GM20431 (cell line): ENCODE measurements around the gene PLEKHM2.

ENCODE experiments used
- in situ Hi-C: fragments of 300-500 bp; cut with MseI, MboI; formaldehyde crosslinking; loops from one replicate; pipeline ENCODE4 v1.15.0; 2020; ENCODE audit warnings: low sequenced_read_pairs; ENCODE audit not compliant: unreplicated experiment

The PLEKHM2 gene

DNA sequence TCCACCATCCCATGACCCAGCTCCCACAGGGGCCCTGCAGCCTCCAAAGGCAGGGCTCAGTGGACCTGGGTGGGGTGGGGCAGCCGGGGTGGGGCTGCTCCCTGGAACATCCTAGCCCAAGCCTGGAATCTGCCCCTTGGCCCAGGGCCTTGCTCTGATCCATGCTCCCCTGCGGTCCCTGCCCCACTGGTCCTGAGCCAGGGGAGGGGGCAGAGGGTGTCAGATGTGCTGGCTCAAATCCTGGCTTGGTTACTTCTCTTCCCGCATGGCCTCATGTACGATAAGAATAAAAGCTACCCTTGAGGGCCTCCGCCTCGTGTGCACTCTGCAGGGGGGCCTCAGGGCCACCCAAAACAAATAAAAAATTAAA, 52.8 kb downstream of the PLEKHM2 start:
- in situ Hi-C loops = no loop called here

DNA sequence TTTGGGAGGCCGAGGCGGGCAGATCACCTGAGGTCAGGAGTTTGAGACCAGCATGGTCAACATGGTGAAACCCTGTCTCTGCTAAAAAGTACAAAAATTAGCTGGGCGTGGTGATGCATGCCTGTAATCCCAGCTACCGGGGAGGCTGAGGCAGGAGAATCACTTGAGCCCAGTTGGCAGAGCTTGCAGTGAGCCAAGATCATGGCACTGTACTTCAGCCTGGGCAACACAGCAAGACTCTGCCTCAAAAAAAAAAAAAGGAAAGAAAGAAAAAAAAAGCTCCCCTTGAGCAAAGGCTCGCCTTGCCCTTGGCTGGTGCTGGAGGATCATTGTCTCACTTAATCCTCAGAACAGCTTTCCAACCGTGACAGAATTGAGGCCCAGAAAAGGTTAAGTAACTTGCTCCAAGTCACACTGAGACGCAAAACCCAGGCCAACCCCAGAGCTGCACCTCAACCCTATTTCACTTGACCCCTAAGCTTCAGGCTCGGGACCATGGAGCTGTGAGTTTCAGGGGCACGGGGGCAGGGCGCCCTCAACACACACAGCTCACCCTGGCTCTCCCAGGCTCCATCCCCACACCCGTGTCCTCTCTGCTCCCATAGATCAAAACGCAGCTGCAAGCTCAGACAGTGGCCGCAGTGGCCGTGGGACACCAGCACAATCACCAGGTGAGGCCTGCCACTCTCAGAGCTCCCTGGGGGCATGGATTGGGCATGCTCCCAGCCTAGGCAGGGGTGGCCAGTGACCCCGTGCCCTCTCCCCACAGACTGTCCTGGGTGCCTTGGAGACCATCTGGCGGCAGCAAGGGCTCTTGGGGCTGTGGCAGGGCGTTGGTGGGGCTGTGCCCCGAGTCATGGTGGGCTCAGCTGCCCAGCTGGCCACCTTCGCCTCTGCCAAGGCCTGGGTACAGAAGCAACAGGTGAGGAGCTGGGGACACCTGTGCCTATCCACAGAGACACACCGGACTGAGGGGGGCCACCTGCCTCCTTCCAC, 53.5 kb downstream of the PLEKHM2 start:
- in situ Hi-C loops = no loop called here

DNA sequence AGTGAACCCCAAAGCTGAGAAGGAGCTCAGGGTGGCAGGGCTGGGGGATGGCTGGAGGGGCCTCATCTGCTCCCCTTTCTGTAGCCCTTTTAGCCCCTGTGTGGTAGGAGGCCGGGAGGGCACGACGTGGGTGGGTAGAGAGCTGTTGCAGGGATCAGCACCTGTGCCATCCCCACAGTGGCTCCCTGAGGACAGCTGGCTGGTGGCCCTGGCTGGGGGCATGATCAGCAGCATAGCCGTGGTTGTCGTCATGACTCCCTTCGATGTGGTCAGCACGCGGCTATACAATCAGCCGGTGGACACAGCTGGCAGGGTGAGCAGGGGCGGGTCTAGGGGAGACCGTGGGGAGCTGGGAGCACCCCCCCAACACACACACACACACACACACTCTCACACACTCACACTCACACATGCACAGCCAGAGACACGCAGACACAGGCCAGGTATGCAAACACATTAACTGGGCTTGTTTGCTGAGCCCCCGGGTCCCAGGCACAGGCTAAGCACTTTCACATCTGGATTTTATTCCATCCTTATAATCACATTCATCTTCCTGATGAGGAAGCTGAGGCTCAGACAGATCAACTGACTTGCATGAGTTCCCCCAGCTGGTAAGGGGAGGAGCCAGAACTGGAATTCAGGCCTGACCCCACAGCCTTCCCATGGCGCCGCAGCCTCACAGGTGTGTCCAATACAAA, 54.4 kb downstream of the PLEKHM2 start:
- in situ Hi-C loops = no loop called here

DNA sequence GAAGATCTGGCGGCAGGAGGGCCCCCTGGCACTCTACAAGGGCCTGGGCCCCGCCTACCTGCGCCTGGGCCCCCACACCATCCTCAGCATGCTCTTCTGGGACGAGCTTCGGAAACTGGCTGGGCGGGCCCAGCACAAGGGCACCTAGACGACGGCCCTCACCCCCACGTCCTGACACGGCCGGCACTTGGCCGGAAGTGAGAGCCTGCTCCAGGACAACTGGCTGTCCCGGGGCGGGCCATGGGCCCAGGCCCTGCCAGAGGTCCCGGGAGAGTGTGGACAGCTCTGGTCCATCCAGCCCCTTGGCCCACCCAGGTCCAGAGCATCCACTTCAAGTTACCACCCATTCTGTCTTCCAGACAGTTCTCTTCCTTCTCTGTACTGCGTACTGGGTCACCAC, 55.1 kb downstream of the PLEKHM2 start:
- in situ Hi-C loops = no loop called here

DNA sequence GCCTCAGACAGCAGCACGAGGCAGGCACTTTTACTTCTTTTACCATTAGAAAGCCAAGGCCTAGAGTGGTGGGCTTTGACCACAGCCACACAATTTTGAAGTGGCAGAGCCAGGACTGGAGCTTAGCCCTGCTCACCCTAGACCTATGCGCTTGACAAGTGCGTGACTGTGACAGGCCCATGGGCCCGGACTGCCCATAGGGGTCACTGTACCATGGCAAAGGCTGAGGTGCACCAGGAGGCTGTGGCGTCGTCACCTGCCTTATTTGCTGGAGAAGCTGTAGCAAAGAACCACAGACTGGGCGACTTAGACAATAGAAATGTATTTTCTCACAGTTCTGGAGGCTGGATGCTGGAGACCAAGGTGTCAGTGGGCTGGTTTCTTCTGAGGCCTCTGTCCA, 55.6 kb downstream of the PLEKHM2 start:
- in situ Hi-C loops = no loop called here

DNA sequence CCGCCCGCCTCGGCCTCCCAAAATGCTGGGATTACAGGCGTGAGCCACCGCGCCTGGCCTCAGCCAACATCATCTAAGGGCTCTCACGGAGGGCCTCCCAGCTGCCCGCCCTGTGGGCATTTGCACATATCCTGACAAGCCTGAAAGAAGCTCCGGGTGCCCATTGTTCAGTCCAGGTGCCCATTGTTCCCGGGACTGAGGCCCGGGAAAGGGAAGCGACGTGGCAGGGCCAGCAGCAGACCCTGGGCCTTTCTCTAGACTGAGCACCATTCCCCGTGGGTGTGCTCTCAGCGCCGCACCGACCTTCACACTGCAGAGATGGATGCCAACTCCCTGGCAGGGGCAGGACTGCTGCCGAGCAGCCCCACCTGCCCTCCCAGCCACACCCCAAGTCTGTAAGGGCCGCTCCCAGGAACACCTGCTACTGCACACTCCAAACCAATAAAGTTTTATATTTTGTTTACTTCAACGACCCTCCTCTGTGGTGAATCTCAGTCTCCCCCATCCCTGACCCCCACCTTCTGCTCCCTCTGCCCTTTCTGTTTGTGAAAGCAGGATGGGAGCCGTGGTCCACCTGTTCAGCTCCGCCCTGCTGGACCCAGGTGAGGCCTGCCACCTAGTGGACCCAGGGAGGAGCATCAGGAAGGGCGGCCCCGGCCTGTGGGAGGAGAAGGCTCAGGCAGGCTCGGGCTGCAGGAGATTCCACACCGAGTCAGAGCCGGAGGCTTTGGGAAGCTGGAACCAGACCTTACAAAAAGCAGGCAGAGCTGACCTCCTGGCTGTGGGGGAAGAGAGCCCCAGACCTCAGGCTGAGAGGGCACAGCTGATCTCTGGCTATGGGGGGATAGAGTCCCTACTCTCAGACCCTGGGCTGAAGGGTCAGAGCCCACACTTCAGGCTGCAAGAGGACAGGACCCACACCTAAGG, 57.1 kb downstream of the PLEKHM2 start:
- in situ Hi-C loops = no loop called here

DNA sequence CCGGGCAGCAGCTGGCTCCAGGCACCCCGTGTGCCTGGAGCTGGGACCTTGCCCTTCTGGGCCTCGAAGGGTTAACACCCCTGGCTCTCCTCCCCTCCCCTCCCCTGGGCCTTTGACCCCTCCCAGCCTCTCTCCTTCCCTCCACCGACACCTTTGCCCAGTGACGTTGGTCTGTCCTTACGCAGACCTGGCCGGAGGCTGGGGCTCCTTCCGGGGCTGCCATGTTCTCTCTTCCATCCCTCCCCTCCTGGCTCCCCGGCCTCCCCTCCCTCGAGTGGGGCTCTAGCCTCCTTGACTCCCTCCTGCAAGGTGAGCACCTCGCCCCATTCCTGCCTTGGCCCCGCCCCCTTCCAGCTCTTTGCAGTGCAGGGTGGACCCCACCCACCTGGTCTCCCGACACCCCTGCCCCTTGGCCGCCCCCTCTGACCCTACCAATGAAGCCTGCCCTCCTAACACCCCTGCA, 58.2 kb downstream of the PLEKHM2 start, which contains the start of gene TMEM82:
Gene TMEM82, plus strand, starts transcription at position 161 of the 463 bp plus-strand sequence. Its CDS starts 61 bp downstream, at position 222.
- in situ Hi-C loops = no loop called here

DNA sequence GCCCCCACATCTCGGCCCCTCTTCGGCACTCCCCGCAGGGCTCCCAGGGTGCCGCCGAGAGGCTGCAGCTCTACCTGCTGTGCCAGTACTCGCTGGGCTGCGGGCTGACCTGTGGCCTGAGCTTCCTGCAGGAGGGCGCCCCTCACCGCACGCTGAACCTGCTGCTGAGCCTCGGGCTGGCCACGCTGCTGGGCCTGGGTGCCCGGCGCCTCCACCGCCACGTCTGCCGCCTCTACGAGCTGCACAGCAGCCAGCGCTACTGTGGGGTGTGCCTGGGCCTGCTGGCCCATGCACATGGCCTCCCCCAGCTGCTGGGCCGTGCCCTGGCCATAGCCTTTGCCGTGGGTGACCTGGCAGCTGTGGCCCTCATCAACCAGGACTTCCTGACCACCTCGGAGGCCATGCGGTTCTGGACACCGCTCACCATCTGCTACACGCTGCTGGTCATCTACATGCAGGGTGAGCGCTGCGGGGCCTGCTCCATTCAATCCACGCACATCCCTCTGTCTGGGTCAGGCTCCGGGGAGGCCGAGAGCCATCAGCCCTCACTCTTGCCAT, 60.1 kb downstream of the PLEKHM2 start:
- in situ Hi-C loops = no loop called here

DNA sequence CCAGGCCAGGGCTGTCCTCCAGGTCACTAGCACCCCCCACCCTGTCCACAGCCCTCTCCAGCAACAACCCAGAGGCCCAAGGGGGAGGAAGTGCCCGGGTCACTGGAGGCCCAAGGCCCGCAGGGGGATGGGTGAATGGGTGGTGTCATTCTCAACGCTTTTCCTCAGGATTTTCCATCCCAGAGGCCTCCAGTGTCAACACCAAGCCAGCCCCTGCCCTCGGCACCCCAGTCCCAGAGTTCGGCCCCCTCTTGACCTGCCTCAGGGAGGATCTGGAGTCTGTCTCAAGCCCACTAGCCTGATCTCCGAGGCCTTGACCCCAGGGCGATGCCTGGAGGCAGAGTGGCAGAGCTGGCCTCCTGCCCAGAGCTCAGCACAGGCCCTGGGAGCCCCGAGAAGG, 63.3 kb downstream of the PLEKHM2 start:
- in situ Hi-C loops = no loop called here

DNA sequence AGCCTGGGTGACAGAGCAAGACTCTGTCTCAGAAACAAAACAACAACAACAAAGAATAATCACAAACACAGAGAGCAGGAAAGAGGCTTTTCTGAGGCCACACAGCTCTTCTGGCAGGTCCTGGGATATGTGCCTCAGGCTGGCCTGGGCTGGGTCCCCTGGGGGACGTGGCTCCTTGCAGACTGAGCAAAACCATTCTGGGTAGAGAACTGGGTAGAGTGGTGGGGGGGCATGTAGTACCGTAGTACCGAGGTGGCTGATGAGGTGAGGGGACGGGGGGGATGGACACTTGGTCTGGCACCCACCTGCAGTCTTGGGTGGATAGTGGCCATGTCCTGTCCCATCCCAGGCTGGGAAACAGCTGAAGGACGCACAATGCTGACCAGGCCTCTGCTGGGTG, 64.1 kb downstream of the PLEKHM2 start:
- in situ Hi-C loops = no loop called here

DNA sequence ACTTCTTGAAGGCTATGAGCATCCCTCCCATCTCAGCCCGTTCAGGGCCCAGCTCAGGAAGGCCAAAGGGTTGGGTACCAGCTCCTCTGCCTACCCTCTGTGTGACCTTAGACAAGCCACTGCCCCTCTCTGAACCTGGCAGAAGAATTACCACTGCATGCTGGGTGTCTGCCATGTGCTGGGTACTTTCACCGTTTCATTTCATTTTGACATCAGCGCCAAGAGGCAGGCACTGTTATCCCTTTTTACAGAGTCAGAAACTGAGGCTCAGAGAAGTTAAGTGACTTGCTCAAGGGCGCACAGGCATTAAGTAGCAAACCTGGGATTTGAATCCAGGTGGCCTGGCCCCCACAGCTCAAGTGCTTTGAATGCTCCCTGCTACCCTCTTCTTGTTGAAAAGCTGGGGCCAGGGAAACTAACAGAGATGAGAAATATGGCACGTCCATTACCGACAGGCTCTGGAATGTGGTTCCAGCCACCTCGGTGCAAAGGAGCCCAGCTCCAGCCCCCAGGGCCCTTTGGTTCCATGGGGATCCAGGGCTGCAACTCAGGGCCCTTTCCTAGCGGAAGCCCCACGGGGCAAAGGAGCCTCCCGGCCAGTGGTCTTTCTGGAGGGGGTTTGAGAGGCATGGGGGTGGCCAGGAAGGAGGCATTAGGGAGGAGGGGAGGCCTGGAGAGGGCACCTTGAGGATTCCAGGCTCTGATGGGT, 64.7 kb downstream of the PLEKHM2 start:
- in situ Hi-C loops = no loop called here

DNA sequence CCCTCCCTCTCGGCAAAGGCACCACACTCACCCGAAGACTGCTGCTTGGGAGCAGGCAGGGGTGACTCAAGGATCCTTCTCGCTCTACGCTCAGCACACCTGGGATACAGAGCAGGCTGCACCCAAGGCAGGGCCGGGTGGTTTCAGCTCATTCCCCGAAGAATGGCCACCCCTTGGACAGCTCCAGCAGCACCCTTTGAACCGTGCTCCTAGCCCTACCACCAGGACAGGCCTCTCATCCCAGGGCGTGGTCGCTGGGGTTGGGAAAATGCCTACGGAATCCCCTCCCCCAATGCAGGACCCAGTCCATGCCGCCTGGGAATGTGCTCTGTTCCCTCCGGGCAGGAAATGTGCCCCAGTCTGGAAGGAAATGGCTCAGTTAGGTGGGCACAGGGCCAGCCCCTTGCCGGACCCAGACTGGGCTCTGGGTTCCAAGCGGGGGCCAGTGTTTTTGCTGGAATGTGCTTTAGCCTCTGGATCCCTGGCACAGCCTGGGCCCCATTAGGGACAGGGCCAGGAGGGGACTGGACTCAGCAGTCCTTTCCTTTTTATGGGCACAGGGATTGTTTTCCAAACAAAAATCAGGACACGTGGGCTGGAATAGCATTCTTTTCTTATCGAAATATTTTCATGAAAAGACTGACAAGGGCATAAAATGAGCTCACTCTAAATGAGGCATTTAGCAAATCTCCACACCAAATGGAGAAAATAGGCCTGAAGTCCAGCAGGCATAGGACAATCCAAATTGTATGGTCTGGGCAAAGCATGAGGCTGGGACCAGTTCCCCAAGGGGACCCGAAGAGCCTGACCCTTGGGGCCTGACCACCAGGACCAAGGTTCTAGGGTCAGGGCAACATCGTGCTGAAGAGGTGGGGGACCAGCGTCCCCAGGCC, 65.5 kb downstream of the PLEKHM2 start:
- in situ Hi-C loops = no loop called here

DNA sequence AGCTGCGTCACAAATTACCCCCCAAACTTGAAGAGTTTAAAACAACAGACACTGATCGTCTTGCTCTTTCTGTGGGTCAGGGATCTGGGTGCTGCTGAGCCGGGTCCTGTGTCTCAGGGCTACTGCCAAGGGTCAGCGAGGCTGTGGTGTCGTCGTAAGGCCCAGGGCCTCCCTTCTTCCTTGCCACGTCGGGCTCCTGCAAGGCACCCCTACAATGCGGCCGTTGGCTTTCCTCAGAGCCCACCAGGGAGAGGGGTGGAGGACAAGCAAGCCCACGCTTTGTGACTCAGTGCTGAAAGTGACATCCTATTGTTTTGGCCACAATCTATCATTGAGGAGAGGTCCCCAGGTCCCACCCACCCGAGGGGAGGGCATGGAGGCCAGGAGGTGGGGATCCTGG, 66.8 kb downstream of the PLEKHM2 start:
- in situ Hi-C loops = no loop called here

DNA sequence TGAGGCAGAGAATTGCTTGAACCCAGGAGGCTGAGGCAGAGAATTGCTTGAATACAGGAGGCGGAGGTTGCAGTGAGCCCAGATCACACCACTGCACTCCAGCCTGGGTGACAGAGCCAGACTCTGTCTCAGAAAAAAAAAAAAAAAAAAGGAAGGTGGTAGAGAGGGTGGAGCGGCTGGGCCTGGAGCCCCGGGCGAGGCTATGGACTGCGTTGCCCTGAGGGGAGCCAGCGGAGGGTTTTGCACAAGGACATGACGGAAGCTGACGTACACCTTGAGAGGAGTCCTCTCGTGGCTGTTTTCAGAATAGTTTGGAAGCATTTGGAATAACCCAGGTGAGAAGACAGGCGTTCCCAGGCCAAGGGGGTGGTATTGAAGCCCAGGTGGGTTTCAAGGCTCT, 67.6 kb downstream of the PLEKHM2 start:
- in situ Hi-C loops = no loop called here

DNA sequence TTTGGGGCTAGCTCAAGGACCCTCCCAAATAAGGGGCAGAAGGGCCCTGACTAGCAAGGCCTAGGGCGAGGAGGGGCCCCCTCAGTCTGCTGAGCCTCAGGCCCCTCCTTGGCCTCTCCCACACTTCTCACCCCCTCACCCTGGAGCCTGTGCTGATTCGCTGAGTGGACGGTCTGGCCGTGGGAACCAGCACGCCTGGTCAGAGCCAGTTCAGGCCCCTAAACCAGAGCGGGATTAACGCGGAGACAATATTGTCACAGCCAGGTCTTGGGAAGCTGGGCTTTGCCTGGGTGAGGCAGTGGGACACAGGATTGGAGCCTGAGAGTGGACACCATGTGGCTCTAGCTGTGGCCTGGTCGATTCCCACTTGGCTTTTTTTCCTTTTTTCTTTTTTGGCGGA, 69.7 kb downstream of the PLEKHM2 start:
- in situ Hi-C loops = no loop called here

DNA sequence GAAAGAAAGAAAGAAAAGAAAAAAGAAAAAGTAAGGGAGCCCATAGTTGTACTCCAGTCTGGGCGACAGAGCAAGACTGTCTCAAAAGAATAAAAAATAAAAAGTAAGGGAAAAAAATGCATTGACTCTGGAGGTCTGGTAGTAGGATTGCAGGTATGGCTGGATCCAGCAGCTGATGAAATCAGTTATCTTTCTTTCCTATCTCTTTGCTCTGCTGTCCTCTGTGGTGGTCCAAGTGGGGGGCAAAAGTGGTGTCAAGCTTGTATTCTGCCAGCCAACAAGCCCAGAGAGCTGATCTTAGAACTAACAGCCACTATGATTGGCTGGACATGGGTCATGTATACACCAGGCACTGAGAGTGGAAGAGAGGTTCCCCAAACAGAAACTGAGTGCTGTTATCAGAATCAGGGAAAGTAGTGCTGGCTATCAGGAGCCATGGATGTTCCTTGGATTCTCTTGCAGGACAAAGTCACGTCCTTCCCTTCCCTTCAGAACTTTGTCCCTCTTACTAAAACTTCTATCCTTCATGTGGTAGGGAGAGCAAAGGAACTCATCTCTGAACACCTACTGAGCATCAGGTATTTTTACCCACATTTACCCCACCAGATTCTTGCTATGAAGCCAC, 71.0 kb downstream of the PLEKHM2 start:
- in situ Hi-C loops = no loop called here

DNA sequence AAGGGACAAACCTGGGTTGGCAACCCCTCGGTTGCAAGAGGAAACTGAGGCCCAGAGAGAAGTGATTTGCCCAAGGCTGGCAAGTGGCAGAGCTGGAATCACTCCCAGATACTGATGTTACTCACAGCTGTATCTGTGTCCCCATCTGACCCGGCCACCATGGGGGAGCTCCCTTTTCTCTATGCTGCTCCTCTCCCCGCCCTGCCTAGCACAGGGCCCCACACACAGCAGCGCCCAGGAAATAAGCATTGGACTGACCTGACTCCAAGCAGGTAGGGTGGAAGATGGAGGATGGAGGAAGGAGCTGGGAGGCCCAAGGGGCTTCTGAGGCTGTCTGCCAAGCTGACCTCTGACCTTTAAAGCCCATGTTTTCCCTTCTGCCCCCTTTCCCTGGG, 71.5 kb downstream of the PLEKHM2 start:
- in situ Hi-C loops = no loop called here
